Activated T-cell treated with anti-CD3 and anti-CD28 coated beads, Interleukin-2, amount 50 U/mL, for 72 hours (primary cell): ENCODE data around the gene INSYN2B. TPM values are rescaled to one million over a fixed set of nuclear protein-coding genes. Genes with fewer than 3 reads are reported as not detected.
A peak's percentile ranks its signal among the peaks of the same experiment; 100 is the strongest.

ENCODE experiments used
- ATAC-seq, 2 donors: fragments of 150-1000 bp; cut with Tn5 transposase; replicated peaks in 1 of 2; 2 replicates each; pipeline ENCODE4 v1.10.0; 2021; ENCODE audit warnings: moderate library complexity in 2 of 2, mild to moderate bottlenecking in 1 of 2
- DNase-seq, 2 donors: peaks; one replicate each; pipeline ENCODE4 v3.0.0; 2021 to 2022; ENCODE audit warnings: mixed read lengths in 1 of 2
- H3K27ac Mint-ChIP-seq: one replicate; pipeline ENCODE4 v1.8.0; 2022; ENCODE audit warnings: mild to moderate bottlenecking, moderate library complexity, mixed read lengths
- H3K27me3 Mint-ChIP-seq: one replicate; pipeline ENCODE4 v1.8.0; 2022; ENCODE audit warnings: low read depth, mixed read lengths
- H3K36me3 Mint-ChIP-seq, 2 donors: one replicate each; pipeline ENCODE4 v1.8.0; 2022; ENCODE audit warnings: mixed read lengths in 2 of 2, mild to moderate bottlenecking in 1 of 2; ENCODE audit not compliant: insufficient read depth in 2 of 2
- H3K4me1 Mint-ChIP-seq: one replicate; pipeline ENCODE4 v1.8.0; 2022; ENCODE audit warnings: low read depth, mixed read lengths
- H3K4me3 Mint-ChIP-seq, 2 donors: one replicate each; pipeline ENCODE4 v1.8.0; 2022; ENCODE audit warnings: mild to moderate bottlenecking in 2 of 2, mixed read lengths in 2 of 2, moderate library complexity in 2 of 2
- H3K9me3 Mint-ChIP-seq, 2 donors: one replicate each; pipeline ENCODE4 v1.8.0; 2022; ENCODE audit warnings: mixed read lengths in 2 of 2
- total RNA-seq, 2 donors: library from RNA; stranded (reverse); gene quantifications; one replicate each; pipeline ENCODE4 v1.2.3, GENCODE V29; 2022

INSYN2B gene
- total RNA-seq, 2 donors from 2014 or later, result not detected

- no peak for ATAC-seq
- H3K4me1 Mint-ChIP-seq, result no peaks in the 10 kb centered on the region
- no peaks in the 10 kb centered on the region for H3K9me3 Mint-ChIP-seq
- no peak overlapping the region for H3K4me3 Mint-ChIP-seq
- peaks cover 5 to 30% of the 10 kb centered on the region in 2 donors for H3K36me3 Mint-ChIP-seq
- no peak for DNase-seq
- no peak overlapping the region for H3K27ac Mint-ChIP-seq
- H3K27me3 Mint-ChIP-seq, result no peaks in the 10 kb centered on the region
Measured at GRCh38 chr5:169992789-169993484, 12.6 kb upstream of the INSYN2B start.

- Mint-ChIP-seq H3K4me1 (no peaks in the 10 kb centered on the region), H3K27me3 (no peaks in the 10 kb centered on the region), H3K4me3 (no peak overlapping the region), H3K27ac (no peak overlapping the region), H3K36me3 (peaks cover 5 to 26% of the 10 kb centered on the region in 2 donors), H3K9me3 (no peaks in the 10 kb centered on the region)
- no peak for ATAC-seq
- DNase-seq, result no peak
Measured at GRCh38 chr5:169991115-169991869, 11.0 kb upstream of the INSYN2B start.

GRCh38 chr5:169989365-169989764, 9.1 kb upstream of the INSYN2B start:
- peaks cover under 1 to 26% of the 10 kb centered on the region in 2 donors for H3K36me3 Mint-ChIP-seq
- ATAC-seq, result no peak
- no peaks in the 10 kb centered on the region for H3K27me3 Mint-ChIP-seq
- H3K4me1 Mint-ChIP-seq, result no peaks in the 10 kb centered on the region
- peak overlapping the region; percentile 84 for H3K27ac Mint-ChIP-seq
- DNase-seq, result no peak
- H3K4me3 Mint-ChIP-seq, result no peak overlapping the region
- H3K9me3 Mint-ChIP-seq, result no peaks in the 10 kb centered on the region

GRCh38 chr5:169988947-169989346, 8.7 kb upstream of the INSYN2B start:
- no peaks in the 10 kb centered on the region for H3K9me3 Mint-ChIP-seq
- ATAC-seq, result no peak
- H3K27ac Mint-ChIP-seq, result peak overlapping the region; percentile 84
- no peak overlapping the region for H3K4me3 Mint-ChIP-seq
- no peaks in the 10 kb centered on the region for H3K4me1 Mint-ChIP-seq
- DNase-seq, result no peak
- no peaks in the 10 kb centered on the region for H3K27me3 Mint-ChIP-seq
- H3K36me3 Mint-ChIP-seq, result peaks cover 0 to 24% of the 10 kb centered on the region in 2 donors

- ATAC-seq, result no peak
- Mint-ChIP-seq H3K27ac (no peak overlapping the region), H3K4me1 (no peaks in the 10 kb centered on the region), H3K36me3 (peaks cover 0 to 22% of the 10 kb centered on the region in 2 donors), H3K9me3 (no peaks in the 10 kb centered on the region), H3K27me3 (no peaks in the 10 kb centered on the region), H3K4me3 (no peak overlapping the region)
- DNase-seq, result no peak
Measured at GRCh38 chr5:169988206-169988605, 7.9 kb upstream of the INSYN2B start.

- no peaks in the 10 kb centered on the region for H3K4me1 Mint-ChIP-seq
- peaks cover 2 to 4% of the 10 kb centered on the region in 2 donors for H3K36me3 Mint-ChIP-seq
- no peak for ATAC-seq
- no peaks in the 10 kb centered on the region for H3K9me3 Mint-ChIP-seq
- peak overlapping the region; percentile 44 for H3K27ac Mint-ChIP-seq
- DNase-seq, result no peak
- no peaks in the 10 kb centered on the region for H3K27me3 Mint-ChIP-seq
- H3K4me3 Mint-ChIP-seq, result no peak overlapping the region
Measured at GRCh38 chr5:169979871-169980270, 424 bp downstream of the INSYN2B start.

GRCh38 chr5:169978714-169979113, 1.6 kb downstream of the INSYN2B start:
- Mint-ChIP-seq H3K27me3 (no peaks in the 10 kb centered on the region), H3K4me3 (no peak overlapping the region), H3K36me3 (peaks cover 0 to 2% of the 10 kb centered on the region in 2 donors), H3K9me3 (no peaks in the 10 kb centered on the region), H3K4me1 (no peaks in the 10 kb centered on the region), H3K27ac (no peak overlapping the region)
- ATAC-seq (no peak), DNase-seq (no peak)

GRCh38 chr5:169974121-169974770, 6.0 kb downstream of the INSYN2B start:
- H3K4me3 Mint-ChIP-seq, result no peak overlapping the region
- H3K27me3 Mint-ChIP-seq, result no peaks in the 10 kb centered on the region
- ATAC-seq (no peak), DNase-seq (no peak)
- peaks cover 0 to 2% of the 10 kb centered on the region in 2 donors for H3K36me3 Mint-ChIP-seq
- no peaks in the 10 kb centered on the region for H3K9me3 Mint-ChIP-seq
- H3K4me1 Mint-ChIP-seq, result peaks cover 11% of the 10 kb centered on the region
- peak overlapping the region; percentile 11 for H3K27ac Mint-ChIP-seq

- DNase-seq, result no peak
- Mint-ChIP-seq H3K4me1 (peaks cover 11% of the 10 kb centered on the region), H3K27me3 (no peaks in the 10 kb centered on the region), H3K36me3 (peaks cover 0 to 2% of the 10 kb centered on the region in 2 donors), H3K4me3 (no peak overlapping the region), H3K27ac (no peak overlapping the region), H3K9me3 (no peaks in the 10 kb centered on the region)
- ATAC-seq, result no peak
Measured at GRCh38 chr5:169973056-169973455, 7.2 kb downstream of the INSYN2B start.

GRCh38 chr5:169971780-169972179, 8.5 kb downstream of the INSYN2B start:
- H3K4me1 Mint-ChIP-seq, result peaks cover 11% of the 10 kb centered on the region
- no peak overlapping the region for H3K27ac Mint-ChIP-seq
- peaks cover 0 to 2% of the 10 kb centered on the region in 2 donors for H3K36me3 Mint-ChIP-seq
- ATAC-seq (no peak), DNase-seq (no peak)
- no peaks in the 10 kb centered on the region for H3K9me3 Mint-ChIP-seq
- H3K27me3 Mint-ChIP-seq, result no peaks in the 10 kb centered on the region
- no peak overlapping the region for H3K4me3 Mint-ChIP-seq

GRCh38 chr5:169970911-169971765, 9.2 kb downstream of the INSYN2B start:
- Mint-ChIP-seq H3K36me3 (peaks cover 0 to 2% of the 10 kb centered on the region in 2 donors), H3K27me3 (no peaks in the 10 kb centered on the region), H3K27ac (no peak overlapping the region), H3K4me3 (no peak overlapping the region), H3K4me1 (peaks cover 11% of the 10 kb centered on the region), H3K9me3 (no peaks in the 10 kb centered on the region)
- ATAC-seq (no peak), DNase-seq (no peak)

GRCh38 chr5:169970339-169970738, 10.0 kb downstream of the INSYN2B start:
- ATAC-seq (peak in 1 of 2 donors; percentile 55), DNase-seq (no peak)
- no peaks in the 10 kb centered on the region for H3K27me3 Mint-ChIP-seq
- no peak overlapping the region for H3K27ac Mint-ChIP-seq
- no peak overlapping the region for H3K4me3 Mint-ChIP-seq
- H3K4me1 Mint-ChIP-seq, result peaks cover 11% of the 10 kb centered on the region
- H3K9me3 Mint-ChIP-seq, result no peaks in the 10 kb centered on the region
- H3K36me3 Mint-ChIP-seq, result peaks cover 0 to 2% of the 10 kb centered on the region in 2 donors
